ENCODE measurements around the gene CD40LG.

The CD40LG gene

GRCh38 chrX:136625246-136625645 lies 22.7 kb upstream of the CD40LG start:
- Histone ChIP-seq H3K9ac (ENCODE audit: low read length) (no peak overlapping the region), H3K9me3 (ENCODE audit: control insufficient read depth, insufficient read depth, low read depth, low read length) (no peaks in the 10 kb centered on the region), H3K4me1 (ENCODE audit: control insufficient read depth, insufficient read depth, low read length) (no peaks in the 10 kb centered on the region), H3K27ac (ENCODE audit: low read depth, low read length) (no peak overlapping the region), H3K4me3 (ENCODE audit: low read depth, low read length) (no peak overlapping the region), H3K27me3 (ENCODE audit: control insufficient read depth, insufficient read depth, low read length) (peaks cover 6% of the 10 kb centered on the region; the same call in 1 of the 2 replicates), H3K36me3 (ENCODE audit: control insufficient read depth, insufficient read depth, low read length) (no peaks in the 10 kb centered on the region)

- H3K4me1 ChIP-seq (ENCODE audit: control insufficient read depth, insufficient read depth, low read length) = no peaks in the 10 kb centered on the region
- no peaks in the 10 kb centered on the region for H3K9me3 ChIP-seq (ENCODE audit: control insufficient read depth, insufficient read depth, low read depth, low read length)
These were observed 21.7 kb upstream of the CD40LG start for GRCh38 chrX:136626237-136626636.

GRCh38 chrX:136626891-136627290 lies 21.1 kb upstream of the CD40LG start:
- Histone ChIP-seq H3K4me3 (ENCODE audit: low read depth, low read length) (no peak overlapping the region), H3K9ac (ENCODE audit: low read length) (no peak overlapping the region), H3K27me3 (ENCODE audit: control insufficient read depth, insufficient read depth, low read length) (peaks cover 8% of the 10 kb centered on the region; the same call in 1 of the 2 replicates), H3K9me3 (ENCODE audit: control insufficient read depth, insufficient read depth, low read depth, low read length) (no peaks in the 10 kb centered on the region), H3K27ac (ENCODE audit: low read depth, low read length) (no peak overlapping the region), H3K36me3 (ENCODE audit: control insufficient read depth, insufficient read depth, low read length) (no peaks in the 10 kb centered on the region), H3K4me1 (ENCODE audit: control insufficient read depth, insufficient read depth, low read length) (no peaks in the 10 kb centered on the region)

More at GRCh38 chrX:136626237-136626636, 21.7 kb upstream of the CD40LG start:
- Histone ChIP-seq H3K9ac (ENCODE audit: low read length) (no peak overlapping the region), H3K27me3 (ENCODE audit: control insufficient read depth, insufficient read depth, low read length) (peaks cover 8% of the 10 kb centered on the region; the same call in 1 of the 2 replicates), H3K36me3 (ENCODE audit: control insufficient read depth, insufficient read depth, low read length) (no peaks in the 10 kb centered on the region), H3K27ac (ENCODE audit: low read depth, low read length) (no peak overlapping the region), H3K4me3 (ENCODE audit: low read depth, low read length) (no peak overlapping the region)

GRCh38 chrX:136627409-136627808 lies 20.5 kb upstream of the CD40LG start:
- Histone ChIP-seq H3K9me3 (ENCODE audit: control insufficient read depth, insufficient read depth, low read depth, low read length) (no peaks in the 10 kb centered on the region), H3K27ac (ENCODE audit: low read depth, low read length) (no peak overlapping the region), H3K4me3 (ENCODE audit: low read depth, low read length) (no peak overlapping the region)

GRCh38 chrX:136629084-136629750 lies 18.7 kb upstream of the CD40LG start:
- no peaks in the 10 kb centered on the region for H3K4me1 ChIP-seq (ENCODE audit: control insufficient read depth, insufficient read depth, low read length)
- H3K9ac ChIP-seq (ENCODE audit: low read length) = no peak overlapping the region
- H3K9me3 ChIP-seq (ENCODE audit: control insufficient read depth, insufficient read depth, low read depth, low read length) = no peaks in the 10 kb centered on the region
- H3K4me3 ChIP-seq (ENCODE audit: low read depth, low read length) = no peak overlapping the region
- no peaks in the 10 kb centered on the region for H3K36me3 ChIP-seq (ENCODE audit: control insufficient read depth, insufficient read depth, low read length)
- H3K27ac ChIP-seq (ENCODE audit: low read depth, low read length) = no peak overlapping the region
- peaks cover 2% of the 10 kb centered on the region; the same call in 1 of the 2 replicates for H3K27me3 ChIP-seq (ENCODE audit: control insufficient read depth, insufficient read depth, low read length)

More at GRCh38 chrX:136627409-136627808, 20.5 kb upstream of the CD40LG start:
- H3K4me1 ChIP-seq (ENCODE audit: control insufficient read depth, insufficient read depth, low read length) = no peaks in the 10 kb centered on the region
- H3K27me3 ChIP-seq (ENCODE audit: control insufficient read depth, insufficient read depth, low read length) = peaks cover 7% of the 10 kb centered on the region; the same call in 1 of the 2 replicates
- H3K36me3 ChIP-seq (ENCODE audit: control insufficient read depth, insufficient read depth, low read length) = no peaks in the 10 kb centered on the region
- no peak overlapping the region for H3K9ac ChIP-seq (ENCODE audit: low read length)

- Histone ChIP-seq H3K27me3 (ENCODE audit: control insufficient read depth, insufficient read depth, low read length) (peaks cover 2% of the 10 kb centered on the region; the same call in 1 of the 2 replicates), H3K4me1 (ENCODE audit: control insufficient read depth, insufficient read depth, low read length) (peaks cover 13% of the 10 kb centered on the region), H3K27ac (ENCODE audit: low read depth, low read length) (no peak overlapping the region)
These were observed 17.1 kb upstream of the CD40LG start for GRCh38 chrX:136630881-136631280.

GRCh38 chrX:136635235-136635634 lies 12.7 kb upstream of the CD40LG start:
- Histone ChIP-seq H3K27me3 (ENCODE audit: control insufficient read depth, insufficient read depth, low read length) (peaks cover 13% of the 10 kb centered on the region; the same call in 1 of the 2 replicates), H3K9ac (ENCODE audit: low read length) (no peak overlapping the region), H3K4me3 (ENCODE audit: low read depth, low read length) (no peak overlapping the region), H3K9me3 (ENCODE audit: control insufficient read depth, insufficient read depth, low read depth, low read length) (no peaks in the 10 kb centered on the region), H3K27ac (ENCODE audit: low read depth, low read length) (no peak overlapping the region), H3K4me1 (ENCODE audit: control insufficient read depth, insufficient read depth, low read length) (peaks cover 22% of the 10 kb centered on the region), H3K36me3 (ENCODE audit: control insufficient read depth, insufficient read depth, low read length) (no peaks in the 10 kb centered on the region)

More at GRCh38 chrX:136630881-136631280, 17.1 kb upstream of the CD40LG start:
- Histone ChIP-seq H3K36me3 (ENCODE audit: control insufficient read depth, insufficient read depth, low read length) (no peaks in the 10 kb centered on the region), H3K9me3 (ENCODE audit: control insufficient read depth, insufficient read depth, low read depth, low read length) (no peaks in the 10 kb centered on the region), H3K9ac (ENCODE audit: low read length) (no peak overlapping the region), H3K4me3 (ENCODE audit: low read depth, low read length) (no peak overlapping the region)

GRCh38 chrX:136636121-136636520 lies 11.8 kb upstream of the CD40LG start:
- Histone ChIP-seq H3K9me3 (ENCODE audit: control insufficient read depth, insufficient read depth, low read depth, low read length) (no peaks in the 10 kb centered on the region), H3K27ac (ENCODE audit: low read depth, low read length) (no peak overlapping the region), H3K27me3 (ENCODE audit: control insufficient read depth, insufficient read depth, low read length) (peaks cover 15% of the 10 kb centered on the region; the same call in 1 of the 2 replicates), H3K4me1 (ENCODE audit: control insufficient read depth, insufficient read depth, low read length) (peaks cover 22% of the 10 kb centered on the region), H3K9ac (ENCODE audit: low read length) (no peak overlapping the region), H3K36me3 (ENCODE audit: control insufficient read depth, insufficient read depth, low read length) (no peaks in the 10 kb centered on the region), H3K4me3 (ENCODE audit: low read depth, low read length) (peak overlapping the region; percentile 15; the same call in 1 of the 2 replicates)

- Histone ChIP-seq H3K36me3 (ENCODE audit: control insufficient read depth, insufficient read depth, low read length) (no peaks in the 10 kb centered on the region), H3K27me3 (ENCODE audit: control insufficient read depth, insufficient read depth, low read length) (peaks cover 19% of the 10 kb centered on the region; the same call in 1 of the 2 replicates), H3K9me3 (ENCODE audit: control insufficient read depth, insufficient read depth, low read depth, low read length) (no peaks in the 10 kb centered on the region), H3K4me1 (ENCODE audit: control insufficient read depth, insufficient read depth, low read length) (peaks cover 21% of the 10 kb centered on the region), H3K4me3 (ENCODE audit: low read depth, low read length) (no peak overlapping the region), H3K9ac (ENCODE audit: low read length) (no peak overlapping the region), H3K27ac (ENCODE audit: low read depth, low read length) (no peak overlapping the region)
These were observed 8.3 kb upstream of the CD40LG start for GRCh38 chrX:136639506-136640176.

- Histone ChIP-seq H3K9ac (ENCODE audit: low read length) (no peak overlapping the region), H3K9me3 (ENCODE audit: control insufficient read depth, insufficient read depth, low read depth, low read length) (peaks cover 4% of the 10 kb centered on the region; the same call in 1 of the 2 replicates), H3K27me3 (ENCODE audit: control insufficient read depth, insufficient read depth, low read length) (peaks cover 19% of the 10 kb centered on the region; the same call in 1 of the 2 replicates), H3K4me3 (ENCODE audit: low read depth, low read length) (no peak overlapping the region), H3K4me1 (ENCODE audit: control insufficient read depth, insufficient read depth, low read length) (no peaks in the 10 kb centered on the region), H3K36me3 (ENCODE audit: control insufficient read depth, insufficient read depth, low read length) (no peaks in the 10 kb centered on the region), H3K27ac (ENCODE audit: low read depth, low read length) (no peak overlapping the region)
These were observed 4.7 kb upstream of the CD40LG start for GRCh38 chrX:136643243-136643642.
